ENCODE data around the gene RASIP1. TPM values are rescaled to one million over a fixed set of nuclear protein-coding genes. Genes with fewer than 3 reads are reported as not detected.

The RASIP1 gene
- total and polyA plus RNA-seq, 2 of the 8 experiments (the other 6 are each of a cell fraction or from before 2014, with no cell fraction given) = 9.3 to 11.4 TPM

- TF ChIP-seq E2F6 (IDR thresholded peaks at IDR 0.05) (peak; percentile 38; the same call in 1 of the 2 replicates), KDM1A (IDR thresholded peaks at IDR 0.05; ENCODE audit: borderline replicate concordance, low read length) (no peak), MAFK (IDR thresholded peaks at IDR 0.05; ENCODE audit: low read depth, low read length) (no peak), TEAD4 (IDR thresholded peaks at IDR 0.05; ENCODE audit: low read depth, low read length) (0 out of 2 replicates have a peak, but pooled peaks have one; percentile 27), SIX5 (IDR thresholded peaks at IDR 0.05; ENCODE audit: low read depth, low read length) (no peak)
Measured at GRCh38 chr19:48777720-48778119, 37.3 kb upstream of the RASIP1 start (continued).

Measured in H1 (cell line).